Motor neuron (in vitro differentiated cells): ENCODE data around the gene TNRC6C. TPM values are rescaled to one million over a fixed set of nuclear protein-coding genes. Genes with fewer than 3 reads are reported as not detected.

ENCODE experiments used
- ATAC-seq, 8 experiments: fragments of 200-7000 bp; cut with Tn5 transposase; replicated peaks in 6 of 8; 2 replicates each; pipeline ENCODE4 v1.8.0; 2021; ENCODE audit warnings: mild to moderate bottlenecking in 8 of 8, moderate library complexity in 8 of 8
- H3K27ac ChIP-seq, 2 donors: fragments of 250-450 bp; sonication (Bioruptor Pico); 2 replicates each; pipeline ENCODE4 v1.9.0; 2021; ENCODE audit warnings: antibody characterized with exemption in 2 of 2, mild to moderate bottlenecking in 2 of 2, moderate library complexity in 1 of 2
- H3K4me1 ChIP-seq, 2 donors: fragments of 250-450 bp; sonication (Bioruptor Pico); replicated peaks in 1 of 2; 2 replicates each; pipeline ENCODE4 v1.6.1; 2021; ENCODE audit warnings: antibody characterized with exemption in 2 of 2, mild to moderate bottlenecking in 2 of 2, moderate library complexity in 1 of 2
- H3K4me3 ChIP-seq, 5 donors: fragments of 250-450 bp; sonication (Bioruptor Pico); 2 replicates each; pipeline ENCODE4 v1.9.0; 2021; ENCODE audit warnings: antibody characterized with exemption in 5 of 5, mild to moderate bottlenecking in 5 of 5, moderate library complexity in 4 of 5
- WGBS, 10 experiments: fragments of 450-650 bp; shearing (Covaris generic); methylation state at CpG; one replicate each; pipeline ENCODE4 v1.0.0; 2022; 5-methylcytosine and 5-hydroxymethylcytosine counted together
- in situ Hi-C, 9 experiments: fragments of 400-800 bp; cut with MboI; loops; one replicate each; pipeline ENCODE4 v1.15.0; 2021; ENCODE audit warnings: low sequenced_read_pairs in 9 of 9, low pct_unique_long_range_greater_than_20kb in 2 of 9; ENCODE audit not compliant: unreplicated experiment in 9 of 9
- total RNA-seq, 8 experiments: library from RNA; unstranded; fragments of 300-600 nt; gene quantifications; 2 replicates each; pipeline versions ENCODE4 v1.2.3 to v1.2.4, GENCODE V29; 2022

TNRC6C gene
- 10 to 100 TPM in 7 of 8 experiments, 1 to 10 TPM in 1; 5.6 to 20.6 (median 16.1) TPM for total RNA-seq

GRCh38 chr17:77957857-77958715 lies at the start of gene TNRC6C:
Gene TNRC6C (plus strand): TSS chr17:77958703. CDS start chr17:78004207, 45,504 bp downstream.
- Histone ChIP-seq H3K4me3 (peak within 1 kb of the TSS; percentile 67 to 97 (median 89)), H3K27ac (peak within 1 kb of the TSS; percentile 80 to 90), H3K4me1 (peaks cover 21 to 35% of the 10 kb centered on the region in 2 donors)
- ATAC-seq = peak; percentile 87 to 94 (median 89)
- in situ Hi-C loops = loop anchor here in 2 of 9 experiments (25.0 kb wide), 1 partner anchor 421 kb away; no protein-coding TSS in a partner anchor
- 0 to 4% (median 0%) methylated on average over 3 to 10 of the region's 105 CpGs; no CpG with 5 or more reads in 6 of the 10 experiments for WGBS, 10 experiments

- in situ Hi-C loops = no loop called here
- 42 to 93% (median 87%) methylated on average over 3 to 14 of the region's 19 CpGs; no CpG with 5 or more reads in 2 of the 10 experiments for WGBS, 10 experiments
- H3K27ac ChIP-seq = no peak overlapping the region
Observed at GRCh38 chr17:77909236-77909635, 49.3 kb upstream of the TNRC6C start.

GRCh38 chr17:77909816-77910215 lies 48.7 kb upstream of the TNRC6C start:
- in situ Hi-C loops = no loop called here
- peaks cover 3 to 4% of the 10 kb centered on the region in 2 donors for H3K4me1 ChIP-seq
- WGBS, 10 experiments = 42 to 97% (median 85%) methylated on average over 2 to 5 of the region's 13 CpGs; no CpG with 5 or more reads in 7 of the 10 experiments
- no peak overlapping the region for H3K27ac ChIP-seq
- ATAC-seq = no peak
- H3K4me3 ChIP-seq = no peak overlapping the region

More at GRCh38 chr17:77909236-77909635, 49.3 kb upstream of the TNRC6C start:
- Histone ChIP-seq H3K4me1 (peaks cover 2 to 3% of the 10 kb centered on the region in 2 donors), H3K4me3 (no peak overlapping the region)
- no peak for ATAC-seq

- in situ Hi-C loops = no loop called here
- Histone ChIP-seq H3K27ac (no peak overlapping the region), H3K4me1 (peaks cover 16 to 20% of the 10 kb centered on the region in 2 donors), H3K4me3 (no peak overlapping the region)
- peak in 1 of 8 experiments; percentile 34 for ATAC-seq
- 37 to 83% (median 80%) methylated on average over 1 to 9 of the region's 18 CpGs; no CpG with 5 or more reads in 3 of the 10 experiments for whole genome bisulfite sequencing, 10 experiments
Observed at GRCh38 chr17:77914385-77915254, 43.9 kb upstream of the TNRC6C start.

- in situ Hi-C loops = no loop called here
- no peak overlapping the region for H3K4me3 ChIP-seq
- 0 to 100% (median 84%) methylated on average over 1 to 6 of the region's 7 CpGs; no CpG with 5 or more reads in 2 of the 10 experiments for WGBS, 10 experiments
- peak overlapping the region; percentile 3 to 16 for H3K27ac ChIP-seq
- peak in 4 of 8 experiments; percentile 2 to 95 (median 75) for ATAC-seq
- H3K4me1 ChIP-seq = peaks cover 16 to 20% of the 10 kb centered on the region in 2 donors
Observed at GRCh38 chr17:77915594-77916021, 42.9 kb upstream of the TNRC6C start.

GRCh38 chr17:77916264-77916663 lies 42.2 kb upstream of the TNRC6C start:
- in situ Hi-C loops = no loop called here
- Histone ChIP-seq H3K27ac (no peak overlapping the region), H3K4me1 (peaks cover 16 to 20% of the 10 kb centered on the region in 2 donors), H3K4me3 (peak overlapping the region in 1 of 5 donors; percentile 3)
- ATAC-seq = peak in 7 of 8 experiments; percentile 20 to 96 (median 93)
- 0 to 36% (median 4%) methylated on average over 1 to 6 of the region's 6 CpGs; no CpG with 5 or more reads in 3 of the 10 experiments for WGBS, 10 experiments

- Histone ChIP-seq H3K4me3 (peak overlapping the region in 1 of 5 donors; percentile 3), H3K4me1 (peaks cover 16 to 20% of the 10 kb centered on the region in 2 donors), H3K27ac (peak overlapping the region; percentile 33 to 71)
- WGBS, 10 experiments = 0 to 50% (median 21%) methylated on average over 1 to 14 of the region's 17 CpGs; no CpG with 5 or more reads in 2 of the 10 experiments
- in situ Hi-C loops = no loop called here
- ATAC-seq = peak in 6 of 8 experiments; percentile 21 to 68 (median 60)
Observed at GRCh38 chr17:77916703-77917481, 41.6 kb upstream of the TNRC6C start.

GRCh38 chr17:77919276-77919675 lies 39.2 kb upstream of the TNRC6C start:
- Histone ChIP-seq H3K27ac (no peak overlapping the region), H3K4me1 (peaks cover 18 to 27% of the 10 kb centered on the region in 2 donors)
- WGBS, 10 experiments = 20 to 80% (median 61%) methylated on average over 1 to 3 of the region's 3 CpGs; no CpG with 5 or more reads in 5 of the 10 experiments

GRCh38 chr17:77923135-77923534 lies 35.4 kb upstream of the TNRC6C start:
- Histone ChIP-seq H3K4me1 (peaks cover 30 to 31% of the 10 kb centered on the region in 2 donors), H3K4me3 (no peak overlapping the region), H3K27ac (no peak overlapping the region)
- 4 to 100% (median 67%) methylated on average over 1 to 8 of the region's 9 CpGs; no CpG with 5 or more reads in 3 of the 10 experiments for WGBS, 10 experiments
- in situ Hi-C loops = no loop called here
- peak in 2 of 8 experiments; percentile 7 to 34 for ATAC-seq

More at GRCh38 chr17:77919276-77919675, 39.2 kb upstream of the TNRC6C start:
- no peak overlapping the region for H3K4me3 ChIP-seq
- no peak for ATAC-seq
- in situ Hi-C loops = no loop called here

GRCh38 chr17:77923776-77924513 lies 34.6 kb upstream of the TNRC6C start:
- in situ Hi-C loops = no loop called here
- H3K27ac ChIP-seq = no peak overlapping the region
- ATAC-seq = no peak

GRCh38 chr17:77924757-77925336 lies 33.7 kb upstream of the TNRC6C start:
- Histone ChIP-seq H3K27ac (no peak overlapping the region), H3K4me1 (peaks cover 30 to 31% of the 10 kb centered on the region in 2 donors), H3K4me3 (no peak overlapping the region)
- 17 to 50% (median 24%) methylated on average over 1 to 8 of the region's 14 CpGs; no CpG with 5 or more reads in 5 of the 10 experiments for WGBS, 10 experiments
- peak in 6 of 8 experiments; percentile 4 to 73 (median 62) for ATAC-seq
- in situ Hi-C loops = no loop called here

More at GRCh38 chr17:77923776-77924513, 34.6 kb upstream of the TNRC6C start:
- H3K4me1 ChIP-seq = peaks cover 30 to 31% of the 10 kb centered on the region in 2 donors
- H3K4me3 ChIP-seq = no peak overlapping the region
- WGBS, 10 experiments = 50 to 100% (median 81%) methylated on average over 1 to 5 of the region's 10 CpGs; no CpG with 5 or more reads in 3 of the 10 experiments
